ENCODE data around the gene BMI1.

DNA sequence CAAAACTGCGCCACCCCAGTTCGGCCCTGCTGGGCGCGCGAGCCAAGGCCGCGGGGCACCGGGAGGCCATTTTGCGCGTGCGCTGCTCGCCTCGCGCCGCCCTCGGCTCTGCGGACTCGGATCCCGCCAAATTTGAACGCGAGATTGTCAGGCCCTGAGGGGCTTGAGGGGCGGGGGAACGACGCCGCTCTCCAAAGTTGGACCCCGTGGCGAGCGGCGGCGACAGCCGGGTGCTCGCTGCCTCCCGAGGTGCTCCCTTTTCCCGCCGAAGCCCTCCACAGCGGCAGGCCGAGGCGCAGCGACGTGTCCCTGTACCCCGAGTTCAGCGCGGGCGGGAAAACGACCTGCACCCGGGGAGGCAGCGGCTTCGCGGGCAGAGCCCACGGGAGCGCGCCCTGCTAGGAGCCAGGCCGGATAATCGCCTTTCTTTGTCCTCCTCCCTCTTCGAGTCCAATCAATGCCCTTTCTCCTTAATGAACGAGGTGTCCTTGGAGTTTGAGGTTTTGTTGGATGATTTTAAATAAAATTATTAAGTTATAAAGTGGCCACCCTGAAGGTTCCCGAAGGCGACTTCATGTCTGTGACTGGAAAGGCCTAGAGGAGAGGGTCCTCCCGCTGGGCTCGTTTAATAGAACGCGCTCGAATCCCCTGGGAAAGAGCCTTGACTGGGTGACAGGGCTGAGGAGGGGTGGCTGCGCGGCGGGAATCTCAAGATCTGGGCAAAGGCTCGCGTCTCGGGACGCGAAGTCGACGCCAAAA lies 13.7 kb downstream of the BMI1 start:
- no peak for TF ChIP-seq FOXM1 (IDR thresholded peaks at IDR 0.05; ENCODE audit: borderline replicate concordance)
- TF ChIP-seq BHLHE40 (IDR thresholded peaks at IDR 0.05; ENCODE audit: borderline replicate concordance): no peak
- TF ChIP-seq SP1 (IDR thresholded peaks at IDR 0.05): no peak
- no peak for TF ChIP-seq FOXA1 (IDR thresholded peaks at IDR 0.05)
- no peak for TF ChIP-seq ARNT (IDR thresholded peaks at IDR 0.05)
- no peak for TF ChIP-seq HDGF (IDR thresholded peaks at IDR 0.05; ENCODE audit: borderline replicate concordance)
- no peak for TF ChIP-seq NFRKB (IDR thresholded peaks at IDR 0.05)
- TF ChIP-seq TARDBP (IDR thresholded peaks at IDR 0.05): no peak
- no peak for TF ChIP-seq FOXK2 (IDR thresholded peaks at IDR 0.05)
- no peak for TF ChIP-seq ELF4 (IDR thresholded peaks at IDR 0.05)
- TF ChIP-seq SUZ12 (IDR thresholded peaks at IDR 0.05): no peak

Measured in HEK293T (cell line).